K562 (cell line): Measurements from ENCODE around the gene STUB1. TPM values are rescaled to one million over a fixed set of nuclear protein-coding genes. Genes with fewer than 3 reads are reported as not detected.
A peak's percentile ranks its signal among the peaks of the same experiment; 100 is the strongest.

ENCODE experiments used
- DACH1 ChIP-seq: fragments of 450-650 bp; IDR thresholded peaks from 2 replicates; pipeline ENCODE4 v1.6.1; 2018; ENCODE audit not compliant: partially characterized antibody
- FUS ChIP-seq: fragments of 200-400 bp; formaldehyde crosslinking; optimal IDR thresholded peaks from 2 replicates; pipeline ENCODE3; 2017; ENCODE audit warnings: low read depth, low read length
- HNRNPLL ChIP-seq: fragments of 200-400 bp; formaldehyde crosslinking; IDR thresholded peaks from 2 replicates; pipeline ENCODE4 v1.6.1; 2017; ENCODE audit warnings: low read length, low read depth, mild to moderate bottlenecking; ENCODE audit not compliant: poor library complexity, severe bottlenecking
- MED1 ChIP-seq: sonication (generic); formaldehyde crosslinking; IDR thresholded peaks from 2 replicates; pipeline ENCODE4 v1.8.1; 2023; ENCODE audit warnings: missing genetic modification reagents, borderline replicate concordance
- MTA1 ChIP-seq: fragments of 450-650 bp; IDR thresholded peaks from 2 replicates; pipeline ENCODE4 v1.6.1; 2017; ENCODE audit warnings: borderline replicate concordance
- TAF15 ChIP-seq: fragments of 200-400 bp; formaldehyde crosslinking; IDR thresholded peaks from 2 replicates; pipeline ENCODE4 v1.6.1; 2017; ENCODE audit warnings: mild to moderate bottlenecking, low read depth, low read length, moderate library complexity
- TAL1 ChIP-seq: fragments of 450-650 bp; IDR thresholded peaks from 2 replicates; pipeline ENCODE4 v1.6.1; 2016; ENCODE audit warnings: mild to moderate bottlenecking
- ZBED1 ChIP-seq: IDR thresholded peaks from 2 replicates; pipeline ENCODE4 v1.6.1; 2014
- ZFP1 ChIP-seq: fragments of 450-650 bp; formaldehyde crosslinking; IDR thresholded peaks from 2 replicates; pipeline ENCODE4 v1.4.0; 2020; ENCODE audit warnings: mild to moderate bottlenecking, mixed read lengths
- ZNF184 ChIP-seq: sonication (generic); formaldehyde crosslinking; IDR thresholded peaks from 2 replicates; pipeline ENCODE4 v1.5.0; 2020; ENCODE audit warnings: missing genetic modification reagents
- ZNF583 ChIP-seq: fragments of 250-450 bp; sonication (Bioruptor Pico); IDR thresholded peaks from 2 replicates; pipeline ENCODE4 v1.4.0; 2020
- ZNF589 ChIP-seq: fragments of 200-800 bp; sonication (Bioruptor generic); IDR thresholded peaks from 2 replicates; pipeline ENCODE4 v1.6.1; 2016; ENCODE audit warnings: low read depth, missing genetic modification characterization, missing compliant biosample characterization
- polyA plus RNA-seq, 8 experiments: library from polyadenylated mRNA; depleted of rRNA in 4 of 8; stranded (reverse) in 5 of 8; unstranded in 3 of 8; fragments of >200 nt; fragmentation: Nextera tagmentation in 2 of 8; fragmentation: Illumina TruSeq in 1 of 8; extraction: Ambion mirVana in 2 of 8; extraction: Trizol in 1 of 8; gene quantifications; 2 replicates each; pipeline versions ENCODE4 v1.2.1 to v1.2.3, GENCODE V29; 2011 to 2014; ENCODE audit warnings: inconsistent platforms in 1 of 8, missing spikeins in 1 of 8
- total RNA-seq, 7 experiments: library from RNA; depleted of rRNA in 6 of 7; stranded (reverse); fragments of >200 nt in 6 of 7; fragmentation: Illumina TruSeq in 2 of 7; extraction: Trizol in 2 of 7; gene quantifications; 2 replicates each; pipeline versions ENCODE4 v1.2.1 to v1.2.3, GENCODE V29; 2011 to 2021; ENCODE audit warnings: low replicate concordance in 1 of 7
- TF ChIP-seq, protein P1 (sequence below): fragments of 250-450 bp; sonication (Bioruptor Pico); IDR thresholded peaks from 2 replicates; pipeline ENCODE4 v1.8.0; 2022; ENCODE audit warnings: inconsistent platforms
- TF ChIP-seq, protein P2 (sequence below), 2 experiments: fragments of 250-450 bp in 1 of 2; fragments of 450-650 bp in 1 of 2; sonication (Bioruptor Pico) in 1 of 2; IDR thresholded peaks; 2 replicates each; pipeline versions ENCODE4 v1.6.1 to v1.8.0; 2016 to 2021; ENCODE audit warnings: mild to moderate bottlenecking in 2 of 2, moderate library complexity in 2 of 2, missing compliant biosample characterization in 1 of 2, missing genetic modification characterization in 1 of 2
- TF ChIP-seq, protein P3 (sequence below): fragments of 250-450 bp; sonication (Bioruptor Pico); IDR thresholded peaks from 2 replicates; pipeline ENCODE4 v1.5.0; 2020; ENCODE audit warnings: mild to moderate bottlenecking, borderline replicate concordance
- TF ChIP-seq, protein P4 (sequence below): sonication (generic); formaldehyde crosslinking; IDR thresholded peaks from 2 replicates; pipeline ENCODE4 v1.8.1; 2023; ENCODE audit warnings: mild to moderate bottlenecking, missing genetic modification reagents
- TF ChIP-seq, protein P5 (sequence below), 3 experiments: IDR thresholded peaks in 2 of 3; conservative IDR thresholded peaks in 1 of 3; 2 replicates each; pipeline ENCODE4 v1.5.1; 2011 to 2012; ENCODE audit warnings: low read length in 3 of 3, mild to moderate bottlenecking in 3 of 3, control low read depth in 2 of 3, improper control_type of control experiment in 1 of 3, inconsistent platforms in 1 of 3, low read depth in 1 of 3, mixed read lengths in 1 of 3, moderate library complexity in 1 of 3; ENCODE audit not compliant: insufficient read depth in 2 of 3
- TF ChIP-seq, protein P6 (sequence below): fragments of 250-450 bp; sonication (Bioruptor Pico); IDR thresholded peaks from 2 replicates; pipeline ENCODE4 v1.5.0; 2020; ENCODE audit warnings: mild to moderate bottlenecking

Gene STUB1
- total and polyA plus RNA-seq, 9 of the 15 experiments (the other 6 are each of a cell fraction or from before 2014, with no cell fraction given), result 10.6 to 251 (median 152) TPM

DNA sequence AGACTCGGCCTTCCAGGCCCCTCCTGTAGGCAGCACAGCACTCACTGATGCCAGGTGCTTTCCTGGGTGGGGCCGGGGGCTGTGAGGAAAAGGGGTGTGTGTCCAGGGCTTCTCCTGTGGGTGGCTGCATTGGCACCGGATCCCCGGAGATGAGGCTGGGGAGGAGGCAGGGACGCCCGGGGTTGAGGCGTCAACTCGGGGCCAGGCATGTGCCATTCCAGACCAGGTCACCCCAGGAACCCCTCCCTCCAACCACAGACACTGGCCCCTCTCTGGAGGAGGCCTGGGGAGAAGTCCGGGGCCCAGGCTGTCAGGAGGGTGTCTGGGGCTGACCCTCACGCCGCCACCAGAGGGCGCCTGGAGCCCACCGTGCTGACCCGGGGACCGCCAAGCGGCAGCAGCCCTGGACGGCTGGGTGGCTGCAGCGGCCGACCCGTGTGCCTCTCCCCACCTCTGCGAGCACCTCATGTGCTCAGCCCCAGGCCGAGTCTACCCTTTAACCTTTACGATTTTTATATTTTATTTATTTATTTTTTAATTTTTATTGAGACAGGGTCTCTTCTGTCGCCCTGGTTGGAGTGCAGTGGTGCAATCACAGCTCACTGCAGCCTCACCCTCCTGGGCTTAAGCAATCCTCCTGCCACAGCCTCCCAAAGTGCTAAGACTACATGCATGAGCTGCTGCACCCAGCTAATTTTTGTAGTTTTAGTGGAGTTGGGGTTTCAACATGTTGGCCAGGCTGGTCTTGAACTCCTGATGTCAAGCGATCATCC is 31.5 kb downstream of the STUB1 start (continued):
- TF ChIP-seq, protein P1, sequence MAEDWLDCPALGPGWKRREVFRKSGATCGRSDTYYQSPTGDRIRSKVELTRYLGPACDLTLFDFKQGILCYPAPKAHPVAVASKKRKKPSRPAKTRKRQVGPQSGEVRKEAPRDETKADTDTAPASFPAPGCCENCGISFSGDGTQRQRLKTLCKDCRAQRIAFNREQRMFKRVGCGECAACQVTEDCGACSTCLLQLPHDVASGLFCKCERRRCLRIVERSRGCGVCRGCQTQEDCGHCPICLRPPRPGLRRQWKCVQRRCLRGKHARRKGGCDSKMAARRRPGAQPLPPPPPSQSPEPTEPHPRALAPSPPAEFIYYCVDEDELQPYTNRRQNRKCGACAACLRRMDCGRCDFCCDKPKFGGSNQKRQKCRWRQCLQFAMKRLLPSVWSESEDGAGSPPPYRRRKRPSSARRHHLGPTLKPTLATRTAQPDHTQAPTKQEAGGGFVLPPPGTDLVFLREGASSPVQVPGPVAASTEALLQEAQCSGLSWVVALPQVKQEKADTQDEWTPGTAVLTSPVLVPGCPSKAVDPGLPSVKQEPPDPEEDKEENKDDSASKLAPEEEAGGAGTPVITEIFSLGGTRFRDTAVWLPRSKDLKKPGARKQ (CRISPR knock-in tag), result no peak
- no peak for TF ChIP-seq DACH1
- no peak for TF ChIP-seq FUS
- TF ChIP-seq, protein P2, sequence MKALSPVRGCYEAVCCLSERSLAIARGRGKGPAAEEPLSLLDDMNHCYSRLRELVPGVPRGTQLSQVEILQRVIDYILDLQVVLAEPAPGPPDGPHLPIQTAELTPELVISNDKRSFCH (CRISPR knock-in tag; IDR thresholded peaks at IDR 0.05), result no peak
- TF ChIP-seq, protein P2 (tag; IDR thresholded peaks at IDR 0.05), result no peak
- no peak for TF ChIP-seq MTA1
- TF ChIP-seq TAL1, result no peak
- TF ChIP-seq HNRNPLL, result no peak
- TF ChIP-seq, protein P3, sequence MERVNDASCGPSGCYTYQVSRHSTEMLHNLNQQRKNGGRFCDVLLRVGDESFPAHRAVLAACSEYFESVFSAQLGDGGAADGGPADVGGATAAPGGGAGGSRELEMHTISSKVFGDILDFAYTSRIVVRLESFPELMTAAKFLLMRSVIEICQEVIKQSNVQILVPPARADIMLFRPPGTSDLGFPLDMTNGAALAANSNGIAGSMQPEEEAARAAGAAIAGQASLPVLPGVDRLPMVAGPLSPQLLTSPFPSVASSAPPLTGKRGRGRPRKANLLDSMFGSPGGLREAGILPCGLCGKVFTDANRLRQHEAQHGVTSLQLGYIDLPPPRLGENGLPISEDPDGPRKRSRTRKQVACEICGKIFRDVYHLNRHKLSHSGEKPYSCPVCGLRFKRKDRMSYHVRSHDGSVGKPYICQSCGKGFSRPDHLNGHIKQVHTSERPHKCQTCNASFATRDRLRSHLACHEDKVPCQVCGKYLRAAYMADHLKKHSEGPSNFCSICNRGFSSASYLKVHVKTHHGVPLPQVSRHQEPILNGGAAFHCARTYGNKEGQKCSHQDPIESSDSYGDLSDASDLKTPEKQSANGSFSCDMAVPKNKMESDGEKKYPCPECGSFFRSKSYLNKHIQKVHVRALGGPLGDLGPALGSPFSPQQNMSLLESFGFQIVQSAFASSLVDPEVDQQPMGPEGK (CRISPR knock-in tag), result no peak
- TF ChIP-seq ZNF583 (CRISPR knock-in tag), result no peak
- TF ChIP-seq ZNF184, result no peak
- no peak for TF ChIP-seq TAF15
- TF ChIP-seq, protein P4, sequence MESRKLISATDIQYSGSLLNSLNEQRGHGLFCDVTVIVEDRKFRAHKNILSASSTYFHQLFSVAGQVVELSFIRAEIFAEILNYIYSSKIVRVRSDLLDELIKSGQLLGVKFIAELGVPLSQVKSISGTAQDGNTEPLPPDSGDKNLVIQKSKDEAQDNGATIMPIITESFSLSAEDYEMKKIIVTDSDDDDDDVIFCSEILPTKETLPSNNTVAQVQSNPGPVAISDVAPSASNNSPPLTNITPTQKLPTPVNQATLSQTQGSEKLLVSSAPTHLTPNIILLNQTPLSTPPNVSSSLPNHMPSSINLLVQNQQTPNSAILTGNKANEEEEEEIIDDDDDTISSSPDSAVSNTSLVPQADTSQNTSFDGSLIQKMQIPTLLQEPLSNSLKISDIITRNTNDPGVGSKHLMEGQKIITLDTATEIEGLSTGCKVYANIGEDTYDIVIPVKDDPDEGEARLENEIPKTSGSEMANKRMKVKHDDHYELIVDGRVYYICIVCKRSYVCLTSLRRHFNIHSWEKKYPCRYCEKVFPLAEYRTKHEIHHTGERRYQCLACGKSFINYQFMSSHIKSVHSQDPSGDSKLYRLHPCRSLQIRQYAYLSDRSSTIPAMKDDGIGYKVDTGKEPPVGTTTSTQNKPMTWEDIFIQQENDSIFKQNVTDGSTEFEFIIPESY (CRISPR knock-in tag), result peak; percentile 64
- TF ChIP-seq, protein P5, sequence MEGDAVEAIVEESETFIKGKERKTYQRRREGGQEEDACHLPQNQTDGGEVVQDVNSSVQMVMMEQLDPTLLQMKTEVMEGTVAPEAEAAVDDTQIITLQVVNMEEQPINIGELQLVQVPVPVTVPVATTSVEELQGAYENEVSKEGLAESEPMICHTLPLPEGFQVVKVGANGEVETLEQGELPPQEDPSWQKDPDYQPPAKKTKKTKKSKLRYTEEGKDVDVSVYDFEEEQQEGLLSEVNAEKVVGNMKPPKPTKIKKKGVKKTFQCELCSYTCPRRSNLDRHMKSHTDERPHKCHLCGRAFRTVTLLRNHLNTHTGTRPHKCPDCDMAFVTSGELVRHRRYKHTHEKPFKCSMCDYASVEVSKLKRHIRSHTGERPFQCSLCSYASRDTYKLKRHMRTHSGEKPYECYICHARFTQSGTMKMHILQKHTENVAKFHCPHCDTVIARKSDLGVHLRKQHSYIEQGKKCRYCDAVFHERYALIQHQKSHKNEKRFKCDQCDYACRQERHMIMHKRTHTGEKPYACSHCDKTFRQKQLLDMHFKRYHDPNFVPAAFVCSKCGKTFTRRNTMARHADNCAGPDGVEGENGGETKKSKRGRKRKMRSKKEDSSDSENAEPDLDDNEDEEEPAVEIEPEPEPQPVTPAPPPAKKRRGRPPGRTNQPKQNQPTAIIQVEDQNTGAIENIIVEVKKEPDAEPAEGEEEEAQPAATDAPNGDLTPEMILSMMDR (IDR thresholded peaks at IDR 0.05 in 2 of 3, conservative IDR thresholded peaks at IDR 0.05 in 1 of 3; ENCODE audit: insufficient read depth in 2 of 3, low read depth in 1 of 3, low read length in 3 of 3), result peak; percentile 88 to 97 (median 96)
- no peak for TF ChIP-seq MED1 (CRISPR knock-in tag)
- no peak for TF ChIP-seq ZFP1
- TF ChIP-seq ZNF589 (CRISPR knock-in tag), result no peak
- no peak for TF ChIP-seq ZBED1
- TF ChIP-seq, protein P6, sequence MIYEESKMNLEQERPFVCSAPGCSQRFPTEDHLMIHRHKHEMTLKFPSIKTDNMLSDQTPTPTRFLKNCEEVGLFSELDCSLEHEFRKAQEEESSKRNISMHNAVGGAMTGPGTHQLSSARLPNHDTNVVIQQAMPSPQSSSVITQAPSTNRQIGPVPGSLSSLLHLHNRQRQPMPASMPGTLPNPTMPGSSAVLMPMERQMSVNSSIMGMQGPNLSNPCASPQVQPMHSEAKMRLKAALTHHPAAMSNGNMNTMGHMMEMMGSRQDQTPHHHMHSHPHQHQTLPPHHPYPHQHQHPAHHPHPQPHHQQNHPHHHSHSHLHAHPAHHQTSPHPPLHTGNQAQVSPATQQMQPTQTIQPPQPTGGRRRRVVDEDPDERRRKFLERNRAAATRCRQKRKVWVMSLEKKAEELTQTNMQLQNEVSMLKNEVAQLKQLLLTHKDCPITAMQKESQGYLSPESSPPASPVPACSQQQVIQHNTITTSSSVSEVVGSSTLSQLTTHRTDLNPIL (CRISPR knock-in tag), result no peak
